Measurements from ENCODE around the gene ESRRA.
A peak's percentile ranks its signal among the peaks of the same experiment; 100 is the strongest.

ESRRA gene

GRCh38 chr11:64275031-64275800 lies 30.1 kb upstream of the ESRRA start:
- DNase-seq: no peak

DNA sequence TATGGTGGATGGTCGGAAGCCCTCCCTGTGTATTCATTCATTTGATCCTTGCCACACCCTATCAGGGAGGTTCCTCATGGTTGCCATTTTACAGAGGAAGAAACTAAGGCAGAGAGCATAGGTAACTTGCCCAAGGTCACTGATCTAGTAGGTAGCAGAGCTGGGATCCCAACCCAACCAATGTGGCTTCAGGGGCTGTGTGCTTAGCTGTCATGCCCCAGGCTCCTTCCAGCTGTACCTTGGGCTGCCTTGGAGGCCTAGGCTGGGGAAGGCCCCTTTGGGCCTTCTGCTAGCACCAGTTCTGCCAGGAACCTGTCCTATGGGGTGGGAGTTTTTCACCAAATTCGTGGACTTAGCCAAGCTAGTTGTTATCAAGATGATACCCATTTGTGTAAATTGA lies 29.5 kb upstream of the ESRRA start:
- no peak for DNase-seq

DNA sequence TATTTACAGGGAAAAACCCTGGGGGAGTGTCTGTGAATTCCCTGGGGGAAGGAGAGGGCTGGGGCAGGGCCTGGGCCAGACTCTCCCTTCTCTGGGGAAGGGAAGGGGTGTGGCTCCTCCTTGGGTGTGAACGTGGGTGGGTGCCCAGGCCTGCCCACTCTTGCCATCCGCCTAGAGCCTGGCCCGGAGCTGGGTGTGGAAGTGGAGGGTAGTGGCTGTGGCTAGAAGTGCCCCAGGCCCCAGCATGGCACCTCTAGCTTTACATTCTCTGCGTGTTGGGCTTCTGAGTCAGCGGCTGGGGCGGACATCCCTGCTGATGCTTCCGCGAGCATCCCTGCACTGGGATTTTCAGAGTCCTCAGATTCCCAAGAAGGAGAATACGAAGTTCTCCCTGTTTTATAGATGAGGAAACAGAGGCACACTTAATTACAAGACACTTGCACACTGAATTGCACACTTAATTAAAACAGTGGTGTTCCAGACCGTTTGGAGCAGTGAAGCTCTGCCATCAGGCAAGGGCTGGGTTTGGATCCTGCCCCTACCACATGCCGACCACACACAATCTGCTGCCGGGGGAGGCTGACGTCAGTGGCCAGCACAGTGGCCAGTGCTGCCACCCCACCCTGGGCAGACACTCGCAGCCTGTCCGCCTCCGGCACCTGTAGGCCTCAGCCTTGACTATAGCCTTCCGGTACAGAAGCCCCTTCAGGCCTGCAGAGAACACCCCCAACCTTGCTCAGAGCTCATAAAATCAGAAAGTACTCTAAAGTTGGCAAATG lies 28.5 kb upstream of the ESRRA start:
- no peak for DNase-seq

- DNase-seq: no peak
These were observed 26.6 kb upstream of the ESRRA start for GRCh38 chr11:64278576-64279190.

GRCh38 chr11:64281957-64282770 lies 23.2 kb upstream of the ESRRA start:
- no peak for DNase-seq

- DNase-seq: no peak
These were observed 22.2 kb upstream of the ESRRA start for GRCh38 chr11:64283092-64283491.

DNA sequence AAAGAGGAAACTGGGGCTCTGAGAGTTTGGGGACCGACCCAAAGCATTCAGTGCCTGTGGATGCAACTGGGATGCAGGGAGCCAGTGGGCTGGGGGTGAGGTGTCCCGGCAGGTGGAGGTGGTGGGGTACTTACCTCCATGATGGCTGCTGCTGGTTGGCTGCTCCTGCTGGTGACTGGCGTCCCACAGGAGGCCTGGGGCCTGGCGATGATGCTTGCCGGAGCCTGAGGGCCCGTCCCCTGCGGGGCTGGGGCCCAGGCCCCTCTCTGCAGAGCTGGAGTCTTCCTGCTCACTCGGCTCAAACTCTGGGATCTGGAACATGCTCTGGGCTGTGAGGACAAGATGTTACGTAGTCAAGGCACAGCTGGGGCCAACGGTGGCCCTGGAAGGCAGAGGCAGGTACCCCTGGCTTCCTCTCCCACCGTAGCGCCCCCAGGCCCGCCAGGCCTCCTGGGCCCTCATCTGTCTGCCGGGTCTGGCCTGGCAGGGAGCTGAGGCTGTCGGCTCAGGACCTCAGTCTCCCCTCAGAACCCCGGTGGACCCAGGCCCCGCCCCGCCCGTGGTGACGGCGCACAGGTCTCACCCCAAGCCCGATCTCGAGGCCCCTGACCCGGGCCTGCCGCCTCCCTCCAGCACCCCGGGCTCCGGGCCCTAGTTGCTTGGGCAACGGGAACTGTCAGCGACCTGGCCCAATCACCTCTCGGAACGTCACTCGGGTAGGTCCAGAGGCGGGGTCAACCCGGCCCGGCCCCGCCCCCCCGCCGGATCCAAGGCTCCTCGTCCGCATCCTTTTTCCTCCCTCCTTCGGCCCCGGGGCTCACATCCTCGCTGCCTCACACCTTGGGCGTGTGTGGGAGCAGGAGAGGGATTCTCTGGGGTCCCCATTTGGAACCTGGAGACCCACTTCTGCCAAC lies 21.0 kb upstream of the ESRRA start, which contains the start of gene BAD:
Gene BAD, minus strand, starts transcription at position 618 of the 914 bp plus-strand sequence. Its CDS starts 297 bp downstream, at position 321.
- DNase-seq: peak; percentile 90

GRCh38 chr11:64284962-64285884 lies 20.1 kb upstream of the ESRRA start, which contains the start of gene GPR137:
Gene GPR137, plus strand, starts transcription at chr11:64285848. Its CDS starts 677 bp downstream, at chr11:64286525.
- DNase-seq: peak; percentile 90

DNA sequence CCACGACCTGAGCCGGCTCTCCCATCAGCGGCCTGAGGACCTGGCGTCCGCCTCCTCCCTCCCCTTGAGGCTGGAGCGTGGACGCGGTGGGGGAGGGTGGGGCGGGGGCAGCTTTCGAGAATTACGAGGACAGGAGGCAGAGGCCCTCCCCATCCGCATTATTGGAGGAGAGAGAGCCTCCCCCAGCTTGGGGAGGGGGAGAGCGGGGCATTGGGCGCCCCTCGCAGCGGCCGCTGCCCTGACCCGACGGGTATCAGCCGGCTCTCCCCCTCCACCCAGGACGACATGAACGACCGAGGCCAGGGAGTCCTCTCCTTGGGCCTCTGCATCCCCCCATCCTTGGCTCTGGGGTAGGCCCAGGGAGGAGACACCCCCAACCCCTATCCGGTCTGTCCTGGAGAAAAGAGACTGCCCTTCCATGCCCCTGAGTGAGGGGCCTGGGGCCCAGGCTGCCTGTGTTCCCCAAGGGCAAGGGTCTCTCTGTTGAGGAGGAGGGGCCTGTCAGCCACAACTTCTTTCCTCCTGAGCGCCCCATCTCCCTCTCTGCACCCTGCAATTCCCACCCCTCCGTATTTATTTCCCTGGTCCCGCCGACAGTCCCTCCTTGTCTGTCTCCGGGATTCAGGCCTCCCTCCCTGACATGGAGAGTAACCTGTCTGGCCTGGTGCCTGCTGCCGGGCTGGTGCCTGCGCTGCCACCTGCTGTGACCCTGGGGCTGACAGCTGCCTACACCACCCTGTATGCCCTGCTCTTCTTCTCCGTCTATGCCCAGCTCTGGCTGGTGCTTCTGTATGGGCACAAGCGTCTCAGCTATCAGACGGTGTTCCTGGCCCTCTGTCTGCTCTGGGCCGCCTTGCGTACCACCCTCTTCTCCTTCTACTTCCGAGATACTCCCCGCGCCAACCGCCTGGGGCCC lies 19.2 kb upstream of the ESRRA start:
- DNase-seq: no peak

DNA sequence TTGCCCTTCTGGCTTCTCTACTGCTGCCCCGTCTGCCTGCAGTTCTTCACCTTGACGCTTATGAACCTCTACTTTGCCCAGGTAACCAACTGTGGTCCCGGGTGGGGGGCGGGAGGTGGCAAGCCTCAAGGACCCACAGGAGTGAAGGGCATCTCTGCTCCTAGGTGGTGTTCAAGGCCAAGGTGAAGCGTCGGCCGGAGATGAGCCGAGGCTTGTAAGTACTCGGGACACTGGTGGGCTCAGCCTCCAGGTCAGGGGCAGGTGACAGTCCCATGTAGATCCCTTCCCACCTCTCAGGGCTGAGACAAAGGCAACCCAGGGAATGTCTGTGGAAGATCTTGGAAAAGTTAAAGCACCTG lies 18.5 kb upstream of the ESRRA start:
- DNase-seq: no peak

DNA sequence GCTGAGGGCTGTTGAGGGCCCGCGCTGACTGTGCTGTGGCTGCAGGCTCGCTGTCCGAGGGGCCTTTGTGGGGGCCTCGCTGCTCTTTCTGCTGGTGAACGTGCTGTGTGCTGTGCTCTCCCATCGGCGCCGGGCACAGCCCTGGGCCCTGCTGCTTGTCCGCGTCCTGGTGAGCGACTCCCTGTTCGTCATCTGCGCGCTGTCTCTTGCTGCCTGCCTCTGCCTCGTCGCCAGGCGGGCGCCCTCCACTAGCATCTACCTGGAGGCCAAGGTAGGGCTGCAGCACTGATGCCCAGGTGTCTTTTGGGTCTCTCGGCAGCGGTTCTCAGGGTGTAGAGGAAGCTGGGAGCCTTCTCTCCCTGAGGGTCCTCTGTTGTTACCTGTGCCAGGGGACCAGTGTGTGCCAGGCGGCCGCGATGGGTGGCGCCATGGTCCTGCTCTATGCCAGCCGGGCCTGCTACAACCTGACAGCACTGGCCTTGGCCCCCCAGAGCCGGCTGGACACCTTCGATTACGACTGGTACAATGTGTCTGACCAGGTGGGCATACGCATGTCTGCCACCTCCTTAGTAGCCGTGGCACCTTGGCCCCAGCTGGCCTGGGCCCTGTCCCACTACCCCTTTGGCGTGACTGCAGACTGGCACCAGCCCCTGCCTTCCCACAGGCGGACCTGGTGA lies 17.5 kb upstream of the ESRRA start:
- DNase-seq: no peak

DNA sequence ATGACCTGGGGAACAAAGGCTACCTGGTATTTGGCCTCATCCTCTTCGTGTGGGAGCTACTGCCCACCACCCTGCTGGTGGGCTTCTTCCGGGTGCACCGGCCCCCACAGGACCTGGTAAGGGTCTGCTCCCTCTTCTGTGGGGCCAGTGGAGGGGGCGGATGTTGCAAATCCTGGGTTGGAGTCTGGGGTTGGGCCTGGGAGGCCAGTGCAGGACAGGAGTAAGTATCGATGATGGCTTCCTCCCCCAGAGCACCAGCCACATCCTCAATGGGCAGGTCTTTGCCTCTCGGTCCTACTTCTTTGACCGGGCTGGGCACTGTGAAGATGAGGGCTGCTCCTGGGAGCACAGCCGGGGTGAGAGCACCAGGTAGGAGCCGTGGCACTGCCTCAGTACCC lies 17.0 kb upstream of the ESRRA start:
- DNase-seq: no peak

DNA sequence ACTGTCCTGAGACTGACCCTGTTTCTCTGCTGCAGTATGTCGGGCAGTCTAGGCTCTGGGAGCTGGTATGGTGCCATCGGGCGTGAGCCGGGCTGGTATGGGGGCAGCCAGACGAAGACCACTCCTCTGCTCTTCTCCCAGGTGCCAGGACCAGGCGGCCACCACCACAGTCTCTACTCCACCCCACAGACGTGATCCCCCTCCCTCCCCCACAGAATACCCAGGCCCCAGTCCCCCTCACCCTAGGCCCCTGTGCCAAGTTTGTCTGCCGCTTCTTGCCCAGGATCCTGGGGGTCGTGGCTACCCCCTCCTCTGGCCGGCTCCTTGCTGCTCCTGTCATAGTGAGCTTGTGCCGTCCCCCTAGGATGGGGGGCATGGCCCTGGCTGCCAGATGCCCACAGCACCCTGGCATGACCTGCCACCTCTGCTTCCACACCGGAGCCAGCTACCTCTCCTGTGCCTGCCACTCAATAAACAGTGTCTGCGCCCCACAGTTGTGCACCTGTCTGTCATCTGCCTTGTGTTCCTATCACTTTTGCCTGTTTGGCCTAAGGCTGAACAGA lies 16.2 kb upstream of the ESRRA start:
- no peak for DNase-seq

DNA sequence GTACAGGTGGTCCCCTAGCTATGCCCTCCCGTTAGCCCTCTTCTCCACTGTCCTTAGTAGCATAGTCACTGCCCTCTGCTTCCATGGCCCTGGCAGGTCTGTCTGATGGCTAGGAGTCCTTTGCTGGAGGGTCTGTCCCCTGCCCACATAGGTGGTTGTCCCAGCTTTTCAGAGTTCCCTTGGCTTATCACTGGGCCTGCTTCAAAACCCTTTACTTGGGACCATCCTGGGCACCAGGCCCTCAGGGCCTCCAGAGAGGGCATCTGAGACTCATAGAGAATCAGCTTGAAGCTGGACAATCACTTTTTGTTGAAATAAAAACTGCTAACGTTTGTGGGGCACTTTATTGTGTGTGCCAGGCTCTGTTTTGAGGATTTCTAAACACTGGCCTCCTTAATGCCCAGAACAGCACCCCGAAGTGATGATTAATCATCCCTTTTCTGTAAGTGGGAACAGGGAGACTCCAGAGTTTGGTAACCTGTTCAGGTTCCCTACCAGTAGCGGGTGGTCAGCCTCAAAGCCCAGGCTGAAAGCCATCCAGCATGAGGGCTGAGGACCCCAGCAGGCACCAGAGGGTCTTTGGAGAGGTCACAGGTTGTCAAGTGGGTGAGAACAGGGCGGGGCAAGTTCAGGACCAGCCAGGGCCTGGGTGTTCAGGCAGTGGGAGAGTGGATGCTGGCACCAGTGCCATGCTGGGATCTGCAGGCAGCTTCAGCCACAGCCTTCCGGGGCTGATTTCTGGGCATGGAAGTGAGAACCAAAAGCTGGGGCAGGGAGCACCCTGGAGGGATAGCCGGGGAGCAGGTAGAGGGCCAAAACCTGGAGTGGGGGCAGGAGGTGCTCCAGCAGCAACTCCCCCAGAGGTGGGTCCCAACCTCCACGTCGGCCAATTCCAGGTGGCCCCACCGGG lies 14.7 kb upstream of the ESRRA start:
- no peak for DNase-seq

DNA sequence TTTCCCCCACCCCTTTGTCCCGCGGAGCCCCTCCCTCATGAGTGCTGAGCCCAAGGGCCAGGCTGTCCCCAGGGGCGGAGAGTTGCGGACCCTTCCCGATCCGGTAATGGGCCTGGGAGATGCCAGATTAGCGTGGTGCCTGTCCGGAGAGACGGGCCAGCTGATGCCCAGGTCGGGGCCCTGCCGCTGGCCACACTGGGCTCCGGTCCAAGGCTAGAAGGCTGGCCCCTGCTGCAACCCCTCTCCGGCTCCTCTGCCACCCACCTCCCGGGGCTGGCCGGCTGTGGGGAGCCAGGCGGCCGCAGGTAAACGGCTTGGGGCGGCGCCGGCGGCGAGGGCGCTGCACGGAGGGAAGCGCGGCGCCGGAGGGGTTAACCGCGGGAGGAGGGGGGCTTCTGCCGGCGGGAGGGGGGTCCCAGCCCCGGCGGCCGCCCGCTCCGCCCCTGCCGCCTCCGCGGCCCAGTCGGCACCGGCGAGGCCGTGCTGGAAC lies 14.0 kb upstream of the ESRRA start, which contains the start of gene KCNK4:
Gene KCNK4, plus strand, starts transcription at position 41 of the 490 bp plus-strand sequence. CDS start 1,717 bp downstream, outside the sequence.
- DNase-seq: no peak

- no peak for DNase-seq
These were observed 13.4 kb upstream of the ESRRA start for GRCh38 chr11:64291752-64292459.

All from activated CD4-positive, alpha-beta T cell treated with anti-CD3 and anti-CD28 coated beads, Interleukin-2, amount 50 U/mL, for 1 hour (primary cell).